GM12878 (cell line): Measurements from ENCODE around the gene BCORL1. TPM values are rescaled to one million over a fixed set of nuclear protein-coding genes. Genes with fewer than 3 reads are reported as not detected.

Source experiments
- ATAC-seq: fragments of 200-7000 bp; cut with Tn5 transposase; 3 replicates; pipeline ENCODE4 v1.9.1; 2020; ENCODE audit warnings: mild to moderate bottlenecking, moderate library complexity
- BruUV-seq: library from RNA; stranded (reverse); fragments of 400-500 nt; replicated peaks from 2 replicates; lab custom pipeline; 2021; lab: Mats Ljungman, UMichigan
- CTCF ChIA-PET: fragments of 300-600 bp; sonication (Branson Sonifier 250); formaldehyde crosslinking; extraction: SDS; loops from one replicate; lab custom pipeline; 2021; ENCODE audit warnings: inconsistent platforms; lab: Yijun Ruan, JAX
- POLR2A ChIA-PET: fragments of 350-600 bp; formaldehyde crosslinking; extraction: SDS; loops from one replicate; lab custom pipeline; 2021; ENCODE audit warnings: inconsistent platforms; lab: Charles Lee
- RAD21 ChIA-PET: fragments of 300-600 bp; sonication (Branson Sonifier 250); formaldehyde crosslinking; loops from one replicate; lab custom pipeline; 2023; ENCODE audit warnings: antibody characterized with exemption; ENCODE audit not compliant: unreplicated experiment; lab: Charles Lee
- SMC1A ChIA-PET: fragments of 300-600 bp; sonication (Branson Sonifier 250); formaldehyde crosslinking; loops from one replicate; lab custom pipeline; 2023; ENCODE audit not compliant: unreplicated experiment, uncharacterized antibody; lab: Charles Lee
- DNase-seq: peaks from one replicate; pipeline ENCODE4 v3.0.0-alpha.2; 2011; ENCODE audit warnings: low read depth, low spot score
- FAIRE-seq: peaks from 3 replicates; lab custom pipeline; 2011; peaks lifted over from hg19 to GRCh38; lab: Jason Lieb, UNC
- H2AFZ ChIP-seq: 2 replicates; pipeline ENCODE4 v1.6.0; 2011; ENCODE audit warnings: low read depth, low read length, control low read depth; ENCODE audit not compliant: control insufficient read depth
- H3K27ac ChIP-seq: 2 replicates; pipeline ENCODE4 v1.5.1; 2011; ENCODE audit warnings: control low read depth; ENCODE audit not compliant: control insufficient read depth, insufficient read depth
- H3K27me3 ChIP-seq, 2 experiments: replicated peaks in 1 of 2; 2 replicates each; pipeline versions ENCODE4 v1.6.0 to v1.6.1; 2011; ENCODE audit warnings: low read length in 1 of 2; ENCODE audit not compliant: control insufficient read depth in 2 of 2, insufficient read depth in 2 of 2
- H3K36me3 ChIP-seq, 2 experiments: 2 replicates each; pipeline ENCODE4 v1.5.1; 2011; ENCODE audit warnings: low read length in 1 of 2; ENCODE audit not compliant: control insufficient read depth in 2 of 2, insufficient read depth in 2 of 2
- H3K4me1 ChIP-seq: 2 replicates; pipeline ENCODE4 v1.6.1; 2011; ENCODE audit warnings: mild to moderate bottlenecking, low read length, moderate library complexity, mixed read lengths; ENCODE audit not compliant: control insufficient read depth, insufficient read depth
- H3K4me2 ChIP-seq: 2 replicates; pipeline ENCODE4 v1.6.0; 2011; ENCODE audit warnings: control low read depth; ENCODE audit not compliant: control insufficient read depth, insufficient read depth
- H3K4me3 ChIP-seq: fragments of 200-600 bp; sonication (generic); 2 replicates; pipeline ENCODE4 v1.5.1; 2016
- H3K79me2 ChIP-seq: 2 replicates; pipeline ENCODE4 v1.6.0; 2011; ENCODE audit warnings: low read length; ENCODE audit not compliant: control insufficient read depth, insufficient read depth
- H3K9ac ChIP-seq: 2 replicates; pipeline ENCODE4 v1.8.0; 2011; ENCODE audit warnings: low read length, control low read depth, mixed read lengths; ENCODE audit not compliant: control insufficient read depth, insufficient read depth
- H3K9me3 ChIP-seq: replicated peaks from 3 replicates; pipeline ENCODE4 v1.5.1; 2011; ENCODE audit warnings: mild to moderate bottlenecking, low read length; ENCODE audit not compliant: control insufficient read depth, insufficient read depth
- H4K20me1 ChIP-seq: 2 replicates; pipeline ENCODE4 v1.6.0; 2011; ENCODE audit not compliant: control insufficient read depth, insufficient read depth
- ATF3 ChIP-seq: IDR thresholded peaks from 2 replicates; pipeline ENCODE4 v1.6.1; 2011; ENCODE audit warnings: low read depth, mild to moderate bottlenecking, low read length, moderate library complexity, borderline replicate concordance; ENCODE audit errors: extremely low read depth
- BHLHE40 ChIP-seq, 2 experiments: fragments of 450-650 bp in 1 of 2; IDR thresholded peaks; 2 replicates each; pipeline ENCODE4 v1.6.1; 2011 to 2017; ENCODE audit warnings: low read depth in 2 of 2, borderline replicate concordance in 1 of 2, improper control_type of control experiment in 1 of 2, low read length in 1 of 2, mild to moderate bottlenecking in 1 of 2
- EP300 ChIP-seq, 2 experiments: fragments of 150-350 bp in 1 of 2; IDR thresholded peaks; 2 replicates each; pipeline ENCODE4 v1.6.1; 2011 to 2012; ENCODE audit warnings: low read depth in 2 of 2, low read length in 2 of 2, borderline replicate concordance in 1 of 2, improper control_type of control experiment in 1 of 2, inconsistent platforms in 1 of 2; ENCODE audit not compliant: control insufficient read depth in 1 of 2
- FOS ChIP-seq: IDR thresholded peaks from 3 replicates; pipeline ENCODE4 v1.6.1; 2011; ENCODE audit warnings: borderline replicate concordance; ENCODE audit not compliant: insufficient read length; ENCODE audit errors: extremely low read depth
- GABPA ChIP-seq: IDR thresholded peaks from 2 replicates; pipeline ENCODE4 v1.6.1; 2014; ENCODE audit warnings: antibody characterized with exemption, low read depth, mild to moderate bottlenecking, inconsistent platforms
- MAX ChIP-seq: IDR thresholded peaks from 2 replicates; pipeline ENCODE4 v1.6.1; 2012; ENCODE audit warnings: low read depth, low read length, improper control_type of control experiment
- NBN ChIP-seq: fragments of 450-650 bp; IDR thresholded peaks from 2 replicates; pipeline ENCODE4 v1.6.1; 2016
- NFYA ChIP-seq: IDR thresholded peaks from 2 replicates; pipeline ENCODE4 v1.6.1; 2011; ENCODE audit warnings: low read depth, mild to moderate bottlenecking, low read length, improper control_type of control experiment, borderline replicate concordance
- POLR2AphosphoS5 ChIP-seq: IDR thresholded peaks from 2 replicates; pipeline ENCODE4 v1.6.1; 2011; ENCODE audit warnings: mild to moderate bottlenecking, low read length, inconsistent platforms
- SPI1 ChIP-seq: IDR thresholded peaks from 2 replicates; pipeline ENCODE4 v1.6.1; 2011; ENCODE audit warnings: low read depth, mild to moderate bottlenecking, low read length, moderate library complexity, borderline replicate concordance; ENCODE audit not compliant: insufficient read depth
- SUPT20H ChIP-seq: IDR thresholded peaks from 2 replicates; pipeline ENCODE4 v1.6.1; 2011; ENCODE audit warnings: low read depth, mild to moderate bottlenecking, low read length, moderate library complexity, borderline replicate concordance; ENCODE audit not compliant: control insufficient read depth
- TCF3 ChIP-seq: IDR thresholded peaks from 2 replicates; pipeline ENCODE4 v1.6.1; 2012; ENCODE audit warnings: low read depth, mild to moderate bottlenecking, low read length, borderline replicate concordance; ENCODE audit not compliant: insufficient read depth
- ZBTB11 ChIP-seq: fragments of 450-650 bp; formaldehyde crosslinking; IDR thresholded peaks from 2 replicates; pipeline ENCODE4 v1.5.0; 2022; ENCODE audit warnings: mild to moderate bottlenecking, missing genetic modification characterization
- ZNF207 ChIP-seq: fragments of 450-650 bp; IDR thresholded peaks from 2 replicates; pipeline ENCODE4 v1.6.1; 2014; ENCODE audit warnings: antibody characterized with exemption, mild to moderate bottlenecking, borderline replicate concordance
- WGBS: methylation state at CpG from one replicate; pipeline ENCODE4 v1.1.6; 2016; ENCODE audit warnings: low lambda C conversion rate; ENCODE audit not compliant: insufficient replicate concordance, insufficient coverage; ENCODE audit errors: missing lambda C conversion rate; 5-methylcytosine and 5-hydroxymethylcytosine counted together
- in situ Hi-C: fragments of 300-500 bp; cut with MboI; formaldehyde crosslinking; loops from 9 replicates; pipeline ENCODE4 v1.14.3; 2018; ENCODE audit warnings: mixed read lengths
- intact Hi-C: fragments of 100-400 bp; cut with micrococcal nuclease; formaldehyde crosslinking; loops from one replicate; pipeline ENCODE4 v1.14.2; 2022; ENCODE audit not compliant: unreplicated experiment
- polyA plus RNA-seq, 11 experiments: library from polyadenylated mRNA; depleted of rRNA in 4 of 11; unstranded in 6 of 11; stranded (reverse) in 5 of 11; fragments of >200 nt; fragmentation: Nextera tagmentation in 4 of 11; fragmentation: Illumina TruSeq in 1 of 11; extraction: Ambion mirVana in 4 of 11; extraction: Trizol in 1 of 11; gene quantifications; 1 replicate in 1 of 11; 2 replicates in 10 of 11; pipeline versions ENCODE4 v1.2.1 to v1.2.3, GENCODE V29; 2011 to 2016; ENCODE audit warnings: inconsistent platforms in 2 of 11, missing spikeins in 2 of 11, low read depth in 1 of 11
- total RNA-seq, 4 experiments: library from RNA; depleted of rRNA in 3 of 4; stranded (reverse); fragments of >200 nt in 3 of 4; fragmentation: Illumina TruSeq in 1 of 4; extraction: Trizol in 1 of 4; gene quantifications; 2 replicates each; pipeline versions ENCODE4 v1.2.1 to v1.2.3, GENCODE V29; 2013 to 2021
- TF ChIP-seq, protein P1 (sequence below): fragments of 450-650 bp; IDR thresholded peaks from 2 replicates; pipeline ENCODE4 v1.6.1; 2016; ENCODE audit warnings: mild to moderate bottlenecking

BCORL1 gene
- total and polyA plus RNA-seq, 10 of the 15 experiments (the other 5 are each of a cell fraction or from before 2014, with no cell fraction given): 0.16 to 7.2 (median 0.94) TPM

- TF ChIP-seq MAX: no peak
- no peak for TF ChIP-seq SPI1
- no peak for TF ChIP-seq ZNF207
- no peak for TF ChIP-seq FOS
- TF ChIP-seq ATF3: no peak
- TF ChIP-seq, protein P1, sequence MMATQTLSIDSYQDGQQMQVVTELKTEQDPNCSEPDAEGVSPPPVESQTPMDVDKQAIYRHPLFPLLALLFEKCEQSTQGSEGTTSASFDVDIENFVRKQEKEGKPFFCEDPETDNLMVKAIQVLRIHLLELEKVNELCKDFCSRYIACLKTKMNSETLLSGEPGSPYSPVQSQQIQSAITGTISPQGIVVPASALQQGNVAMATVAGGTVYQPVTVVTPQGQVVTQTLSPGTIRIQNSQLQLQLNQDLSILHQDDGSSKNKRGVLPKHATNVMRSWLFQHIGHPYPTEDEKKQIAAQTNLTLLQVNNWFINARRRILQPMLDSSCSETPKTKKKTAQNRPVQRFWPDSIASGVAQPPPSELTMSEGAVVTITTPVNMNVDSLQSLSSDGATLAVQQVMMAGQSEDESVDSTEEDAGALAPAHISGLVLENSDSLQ: no peak
- TF ChIP-seq NBN: no peak
- TF ChIP-seq, all 136 proteins: peak for 0
These were observed 22.8 kb downstream of the BCORL1 start (continued) for GRCh38 chrX:130005089-130005807.

- ChIA-PET CTCF (no interaction called here), POLR2A (no interaction called here), SMC1A (no interaction called here), RAD21 (no interaction called here)
- ATAC-seq (no peak), DNase-seq (no peak), FAIRE-seq (no peak)
- no TSS peak for BruUV-seq
- in situ Hi-C loops: no loop called here
- intact Hi-C loops: no loop called here
- Histone ChIP-seq H3K27me3 (no peaks in the 10 kb centered on the region; a peak in 1 of 4 replicates), H3K36me3 (no peaks in the 10 kb centered on the region; a peak in 2 of 4 replicates), H3K9ac (no peak overlapping the region), H3K9me3 (no peaks in the 10 kb centered on the region), H3K4me3 (no peak overlapping the region), H3K27ac (no peak overlapping the region), H3K4me2 (no peak overlapping the region), H4K20me1 (no peaks in the 10 kb centered on the region), H2AFZ (no peak overlapping the region), H3K4me1 (no peaks in the 10 kb centered on the region), H3K79me2 (no peaks in the 10 kb centered on the region)
- 62% methylated on average over 10 of the region's 10 CpGs for WGBS
- TF ChIP-seq ZBTB11 (no peak), POLR2AphosphoS5 (no peak), BHLHE40 (IDR thresholded peaks at IDR 0.05; ENCODE audit: borderline replicate concordance in 1 of 2, low read depth in 2 of 2, low read length in 1 of 2) (no peak), TCF3 (no peak), EP300 (IDR thresholded peaks at IDR 0.05; ENCODE audit: borderline replicate concordance in 1 of 2, control insufficient read depth in 1 of 2, low read depth in 2 of 2, low read length in 2 of 2) (no peak), GABPA (no peak), SUPT20H (no peak), NFYA (no peak)
These were observed 27.3 kb downstream of the BCORL1 start for GRCh38 chrX:130009658-130010223.
